ENCODE results near the gene EPHB2. TPM values are rescaled to one million over a fixed set of nuclear protein-coding genes. Genes with fewer than 3 reads are reported as not detected.

The EPHB2 gene
- total and polyA plus RNA-seq, 7 experiments from 2014 or later: 0.27 to 2.2 (median 0.49) TPM; not detected in 3

- H3K36me3 Mint-ChIP-seq: no peaks in the 10 kb centered on the region
Observed at GRCh38 chr1:22795366-22795714, 84.7 kb downstream of the EPHB2 start.

GRCh38 chr1:22796642-22797041 lies 86.0 kb downstream of the EPHB2 start:
- ATAC-seq (no peak), DNase-seq (no peak)
- H3K27me3 Mint-ChIP-seq: peaks cover 0 to 6% (median 0%) of the 10 kb centered on the region in 5 donors
- H3K4me1 Mint-ChIP-seq: no peaks in the 10 kb centered on the region
- no peaks in the 10 kb centered on the region for H3K4me1 ChIP-seq (ENCODE audit: control insufficient read depth in 2 of 2, insufficient read depth in 2 of 2, low read length in 2 of 2)
- POLR2A ChIA-PET: no interaction called here
- H3K4me3 Mint-ChIP-seq: no peak overlapping the region
- H3K9me3 Mint-ChIP-seq: no peaks in the 10 kb centered on the region
- CTCF ChIA-PET: no interaction called here
- no peaks in the 10 kb centered on the region for H3K36me3 ChIP-seq (ENCODE audit: control insufficient read depth in 2 of 3, insufficient read depth in 3 of 3, low read length in 3 of 3)
- H3K36me3 Mint-ChIP-seq: no peaks in the 10 kb centered on the region
- H3K9me3 ChIP-seq (ENCODE audit: control insufficient read depth in 2 of 3, low read length in 3 of 3): no peaks in the 10 kb centered on the region
- no peak overlapping the region for H3K27ac Mint-ChIP-seq
- no peaks in the 10 kb centered on the region for H3K27me3 ChIP-seq (ENCODE audit: control insufficient read depth in 2 of 2, insufficient read depth in 2 of 2, low read length in 2 of 2)
- no peak overlapping the region for H3K4me3 ChIP-seq (ENCODE audit: low read length)
- intact Hi-C loops (cut with micrococcal nuclease): no loop called here
- no peak overlapping the region for H3K27ac ChIP-seq (ENCODE audit: low read depth, low read length)

More at GRCh38 chr1:22795366-22795714, 84.7 kb downstream of the EPHB2 start:
- no peaks in the 10 kb centered on the region for H3K4me1 Mint-ChIP-seq
- H3K4me1 ChIP-seq (ENCODE audit: control insufficient read depth in 2 of 2, insufficient read depth in 2 of 2, low read length in 2 of 2): no peaks in the 10 kb centered on the region
- no peak overlapping the region for H3K4me3 Mint-ChIP-seq
- CTCF ChIA-PET: no interaction called here
- intact Hi-C loops (cut with micrococcal nuclease): no loop called here
- POLR2A ChIA-PET: no interaction called here
- H3K9me3 ChIP-seq (ENCODE audit: control insufficient read depth in 2 of 3, low read length in 3 of 3): no peaks in the 10 kb centered on the region
- no peaks in the 10 kb centered on the region for H3K27me3 ChIP-seq (ENCODE audit: control insufficient read depth in 2 of 2, insufficient read depth in 2 of 2, low read length in 2 of 2)
- H3K27ac Mint-ChIP-seq: no peak overlapping the region
- ATAC-seq: no peak
- DNase-seq: no peak
- H3K27ac ChIP-seq (ENCODE audit: low read depth, low read length): no peak overlapping the region
- peaks cover 0 to 6% (median 6%) of the 10 kb centered on the region in 5 donors for H3K27me3 Mint-ChIP-seq
- H3K4me3 ChIP-seq (ENCODE audit: low read length): no peak overlapping the region
- no peaks in the 10 kb centered on the region for H3K36me3 ChIP-seq (ENCODE audit: control insufficient read depth in 2 of 3, insufficient read depth in 3 of 3, low read length in 3 of 3)
- H3K9me3 Mint-ChIP-seq: no peaks in the 10 kb centered on the region

DNA sequence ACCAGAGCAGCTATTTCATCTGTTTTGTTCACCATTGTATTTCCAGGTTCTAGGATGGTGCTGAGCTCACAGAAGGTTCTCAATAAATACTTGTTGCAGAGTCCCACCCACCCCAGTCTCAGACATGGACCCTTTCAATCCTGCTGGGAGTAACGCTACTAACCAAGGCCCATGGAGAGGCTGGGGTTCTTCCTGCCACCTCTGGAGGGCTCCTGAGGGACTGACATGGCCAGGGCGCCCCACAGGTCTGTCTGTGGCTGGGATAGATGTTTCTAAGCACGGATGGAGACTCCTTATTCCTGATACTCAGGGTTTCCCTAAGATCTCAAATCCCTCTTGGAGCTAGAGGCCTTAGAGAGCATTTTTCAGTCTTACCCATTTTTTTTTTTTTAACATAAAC lies 87.4 kb downstream of the EPHB2 start:
- no peaks in the 10 kb centered on the region for H3K4me1 ChIP-seq (ENCODE audit: control insufficient read depth in 2 of 2, insufficient read depth in 2 of 2, low read length in 2 of 2)
- POLR2A ChIA-PET: no interaction called here
- CTCF ChIA-PET: no interaction called here
- H3K4me1 Mint-ChIP-seq: no peaks in the 10 kb centered on the region
- intact Hi-C loops (cut with micrococcal nuclease): no loop called here
- DNase-seq (no peak), ATAC-seq (no peak)
- H3K27me3 Mint-ChIP-seq: peaks cover 0 to 9% (median 0%) of the 10 kb centered on the region in 5 donors
- no peaks in the 10 kb centered on the region for H3K27me3 ChIP-seq (ENCODE audit: control insufficient read depth in 2 of 2, insufficient read depth in 2 of 2, low read length in 2 of 2)
- no peak overlapping the region for H3K27ac Mint-ChIP-seq
- no peaks in the 10 kb centered on the region for H3K9me3 ChIP-seq (ENCODE audit: control insufficient read depth in 2 of 3, low read length in 3 of 3)
- no peaks in the 10 kb centered on the region for H3K36me3 ChIP-seq (ENCODE audit: control insufficient read depth in 2 of 3, insufficient read depth in 3 of 3, low read length in 3 of 3)
- no peak overlapping the region for H3K27ac ChIP-seq (ENCODE audit: low read depth, low read length)
- H3K4me3 ChIP-seq (ENCODE audit: low read length): no peak overlapping the region
- no peaks in the 10 kb centered on the region for H3K9me3 Mint-ChIP-seq
- H3K4me3 Mint-ChIP-seq: no peak overlapping the region
- no peaks in the 10 kb centered on the region for H3K36me3 Mint-ChIP-seq

- ATAC-seq (no peak), DNase-seq (no peak)
- H3K4me3 Mint-ChIP-seq: no peak overlapping the region
- no peaks in the 10 kb centered on the region for H3K36me3 Mint-ChIP-seq
- H3K9me3 Mint-ChIP-seq: no peaks in the 10 kb centered on the region
- H3K27me3 Mint-ChIP-seq: peaks cover 0 to 9% (median 0%) of the 10 kb centered on the region in 5 donors
- no peaks in the 10 kb centered on the region for H3K9me3 ChIP-seq (ENCODE audit: control insufficient read depth in 2 of 3, low read length in 3 of 3)
- no peaks in the 10 kb centered on the region for H3K27me3 ChIP-seq (ENCODE audit: control insufficient read depth in 2 of 2, insufficient read depth in 2 of 2, low read length in 2 of 2)
- H3K4me3 ChIP-seq (ENCODE audit: low read length): no peak overlapping the region
- ChIA-PET POLR2A (no interaction called here), CTCF (no interaction called here)
- H3K4me1 ChIP-seq (ENCODE audit: control insufficient read depth in 2 of 2, insufficient read depth in 2 of 2, low read length in 2 of 2): no peaks in the 10 kb centered on the region
- no peaks in the 10 kb centered on the region for H3K4me1 Mint-ChIP-seq
- H3K27ac ChIP-seq (ENCODE audit: low read depth, low read length): no peak overlapping the region
- intact Hi-C loops (cut with micrococcal nuclease): no loop called here
- H3K27ac Mint-ChIP-seq: no peak overlapping the region
- H3K36me3 ChIP-seq (ENCODE audit: control insufficient read depth in 2 of 3, insufficient read depth in 3 of 3, low read length in 3 of 3): no peaks in the 10 kb centered on the region
Observed at GRCh38 chr1:22799971-22800370, 89.3 kb downstream of the EPHB2 start.

DNA sequence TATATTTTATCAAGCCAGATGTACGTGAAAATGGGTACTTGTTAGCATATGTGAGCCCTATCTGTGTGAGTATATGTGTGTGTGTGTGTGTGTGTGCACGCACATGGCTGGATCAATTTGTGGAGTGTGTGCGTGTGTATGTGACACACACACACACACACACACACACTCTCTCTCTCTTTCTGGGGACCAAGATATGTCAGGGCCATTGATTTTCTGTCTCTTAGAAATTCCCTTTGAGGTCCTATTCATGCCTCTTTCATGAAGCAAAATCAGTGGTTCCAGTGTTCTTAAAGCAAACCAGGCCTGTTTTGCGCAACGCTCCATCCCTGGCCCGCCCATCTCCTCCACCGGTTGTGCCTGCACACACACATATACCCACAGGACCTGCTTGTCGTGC lies 90.0 kb downstream of the EPHB2 start:
- H3K27me3 Mint-ChIP-seq: peaks cover 0 to 14% (median 0%) of the 10 kb centered on the region in 5 donors
- H3K27ac ChIP-seq (ENCODE audit: low read depth, low read length): no peak overlapping the region
- H3K4me1 ChIP-seq (ENCODE audit: control insufficient read depth in 2 of 2, insufficient read depth in 2 of 2, low read length in 2 of 2): no peaks in the 10 kb centered on the region
- intact Hi-C loops (cut with micrococcal nuclease): no loop called here
- H3K27ac Mint-ChIP-seq: no peak overlapping the region
- H3K36me3 ChIP-seq (ENCODE audit: control insufficient read depth in 2 of 3, insufficient read depth in 3 of 3, low read length in 3 of 3): no peaks in the 10 kb centered on the region
- no peaks in the 10 kb centered on the region for H3K9me3 Mint-ChIP-seq
- no peaks in the 10 kb centered on the region for H3K9me3 ChIP-seq (ENCODE audit: control insufficient read depth in 2 of 3, low read length in 3 of 3)
- CTCF ChIA-PET: no interaction called here
- no peak for DNase-seq
- no peak overlapping the region for H3K4me3 Mint-ChIP-seq
- H3K4me1 Mint-ChIP-seq: no peaks in the 10 kb centered on the region
- H3K4me3 ChIP-seq (ENCODE audit: low read length): no peak overlapping the region
- no peaks in the 10 kb centered on the region for H3K27me3 ChIP-seq (ENCODE audit: control insufficient read depth in 2 of 2, insufficient read depth in 2 of 2, low read length in 2 of 2)
- ATAC-seq: no peak
- POLR2A ChIA-PET: no interaction called here
- H3K36me3 Mint-ChIP-seq: no peaks in the 10 kb centered on the region

DNA sequence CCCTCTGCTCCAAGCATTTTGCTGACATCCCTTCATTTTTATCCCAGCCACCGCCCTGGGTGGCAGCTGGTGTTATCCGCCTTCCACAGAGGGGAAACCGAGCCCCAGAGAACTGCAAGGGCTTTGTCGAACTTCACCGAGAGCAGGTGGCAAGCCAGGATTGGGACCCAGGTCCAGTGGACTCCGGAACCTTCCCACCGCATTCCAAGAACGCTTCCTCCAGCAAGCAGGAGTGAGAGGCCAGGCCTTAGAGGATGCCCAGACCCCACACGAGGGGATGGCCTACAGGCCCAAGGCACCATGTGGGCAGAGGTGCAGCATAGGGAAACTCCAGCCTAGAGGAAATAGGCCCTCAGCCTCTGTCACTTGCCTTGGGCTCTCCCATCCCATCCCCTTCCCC lies 90.7 kb downstream of the EPHB2 start:
- Histone ChIP-seq H3K4me1 (ENCODE audit: control insufficient read depth in 2 of 2, insufficient read depth in 2 of 2, low read length in 2 of 2) (no peaks in the 10 kb centered on the region), H3K9me3 (ENCODE audit: control insufficient read depth in 2 of 3, low read length in 3 of 3) (no peaks in the 10 kb centered on the region), H3K27me3 (ENCODE audit: control insufficient read depth in 2 of 2, insufficient read depth in 2 of 2, low read length in 2 of 2) (no peaks in the 10 kb centered on the region), H3K36me3 (ENCODE audit: control insufficient read depth in 2 of 3, insufficient read depth in 3 of 3, low read length in 3 of 3) (no peaks in the 10 kb centered on the region), H3K4me3 (ENCODE audit: low read length) (no peak overlapping the region), H3K27ac (ENCODE audit: low read depth, low read length) (no peak overlapping the region)
- Mint-ChIP-seq H3K36me3 (no peaks in the 10 kb centered on the region), H3K4me3 (no peak overlapping the region), H3K27me3 (peaks cover 0 to 18% (median 0%) of the 10 kb centered on the region in 5 donors), H3K4me1 (no peaks in the 10 kb centered on the region), H3K27ac (no peak overlapping the region), H3K9me3 (no peaks in the 10 kb centered on the region)
- ChIA-PET POLR2A (no interaction called here), CTCF (no interaction called here)
- ATAC-seq (no peak), DNase-seq (no peak)
- intact Hi-C loops (cut with micrococcal nuclease): no loop called here

DNA sequence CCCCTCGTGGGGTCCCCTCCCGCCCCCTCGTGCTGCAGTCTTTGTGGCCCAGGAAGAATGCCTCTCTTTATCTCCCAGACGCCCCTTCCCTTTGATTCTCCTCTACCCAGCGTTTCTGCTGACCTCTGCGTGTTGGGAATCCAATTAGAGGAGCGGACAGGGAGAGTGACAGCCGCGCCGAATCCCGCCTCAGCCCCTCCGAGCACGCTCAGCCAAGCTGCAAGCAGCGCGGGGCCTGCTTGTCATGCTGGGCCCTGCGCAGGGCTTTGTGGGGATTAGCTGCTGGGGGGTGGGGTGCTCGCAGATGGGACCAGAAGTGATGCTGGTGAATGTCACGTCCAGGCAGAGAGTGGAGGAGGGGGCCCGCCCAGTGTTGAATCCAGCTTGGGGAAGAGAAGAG lies 91.1 kb downstream of the EPHB2 start:
- ChIA-PET CTCF (no interaction called here), POLR2A (no interaction called here)
- H3K9me3 Mint-ChIP-seq: no peaks in the 10 kb centered on the region
- no peak overlapping the region for H3K27ac ChIP-seq (ENCODE audit: low read depth, low read length)
- no peak overlapping the region for H3K4me3 ChIP-seq (ENCODE audit: low read length)
- H3K27ac Mint-ChIP-seq: no peak overlapping the region
- no peaks in the 10 kb centered on the region for H3K36me3 ChIP-seq (ENCODE audit: control insufficient read depth in 2 of 3, insufficient read depth in 3 of 3, low read length in 3 of 3)
- DNase-seq: no peak
- H3K4me1 Mint-ChIP-seq: no peaks in the 10 kb centered on the region
- peaks cover 0 to 19% (median 0%) of the 10 kb centered on the region in 5 donors for H3K27me3 Mint-ChIP-seq
- no peaks in the 10 kb centered on the region for H3K27me3 ChIP-seq (ENCODE audit: control insufficient read depth in 2 of 2, insufficient read depth in 2 of 2, low read length in 2 of 2)
- no peak for ATAC-seq
- no peaks in the 10 kb centered on the region for H3K9me3 ChIP-seq (ENCODE audit: control insufficient read depth in 2 of 3, low read length in 3 of 3)
- H3K4me3 Mint-ChIP-seq: no peak overlapping the region
- no peaks in the 10 kb centered on the region for H3K36me3 Mint-ChIP-seq
- no peaks in the 10 kb centered on the region for H3K4me1 ChIP-seq (ENCODE audit: control insufficient read depth in 2 of 2, insufficient read depth in 2 of 2, low read length in 2 of 2)
- intact Hi-C loops (cut with micrococcal nuclease): no loop called here

All from naive thymus-derived CD4-positive, alpha-beta T cell (primary cell).